GM12891 (cell line): Measurements from ENCODE around the gene HTD2.

ENCODE experiments used
- DNase-seq: peaks from one replicate; pipeline ENCODE4 v3.0.0; 2011; ENCODE audit warnings: low spot score; ENCODE audit not compliant: insufficient read length
- FAIRE-seq: peaks from 2 replicates; lab custom pipeline; 2011; peaks lifted over from hg19 to GRCh38; lab: Jason Lieb, UNC
- PAX5 ChIP-seq: IDR thresholded peaks from 2 replicates; pipeline ENCODE4 v1.6.1; 2011; ENCODE audit warnings: low read length, moderate library complexity, mild to moderate bottlenecking; ENCODE audit not compliant: insufficient read depth, severe bottlenecking
- POLR2A ChIP-seq: IDR thresholded peaks from 2 replicates; pipeline ENCODE4 v1.6.1; 2011; ENCODE audit warnings: low read depth, low read length, control low read depth
- POLR2AphosphoS5 ChIP-seq: IDR thresholded peaks from 2 replicates; pipeline ENCODE4 v1.6.1; 2011; ENCODE audit warnings: low read depth, low read length, control low read depth
- POU2F2 ChIP-seq: IDR thresholded peaks from 2 replicates; pipeline ENCODE4 v1.6.1; 2011; ENCODE audit warnings: low read depth, mild to moderate bottlenecking, control low read depth, low read length, moderate library complexity
- SPI1 ChIP-seq: IDR thresholded peaks from 2 replicates; pipeline ENCODE4 v1.6.1; 2011; ENCODE audit warnings: low read depth, low read length, control low read depth
- TAF1 ChIP-seq: IDR thresholded peaks from 2 replicates; pipeline ENCODE4 v1.6.1; 2011; ENCODE audit warnings: low read depth, low read length, control low read depth

HTD2 gene

DNA sequence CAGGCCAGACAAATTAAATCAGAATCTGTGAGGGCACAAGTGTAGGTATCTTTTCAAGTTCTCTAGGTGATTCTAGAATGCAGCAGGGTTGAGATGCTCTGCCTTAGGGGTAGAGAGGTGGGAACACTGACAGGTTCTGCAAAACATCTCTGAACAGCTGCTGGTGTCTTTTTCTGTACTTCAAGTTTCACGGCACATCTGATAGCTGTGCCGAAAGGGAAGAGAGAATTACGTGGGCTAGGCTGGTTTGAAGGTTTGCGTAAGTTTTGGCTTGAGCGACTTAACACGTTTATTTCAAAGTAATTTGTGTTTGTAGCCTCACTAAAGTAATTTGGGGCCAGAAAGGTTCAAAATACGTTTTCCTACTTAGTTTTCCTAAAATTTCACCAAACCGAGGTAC lies 48.9 kb downstream of the HTD2 start:
- TF ChIP-seq SPI1 (peak; percentile 82), PAX5 (no peak)
- no peak for DNase-seq
- peak; percentile 90 for FAIRE-seq

DNA sequence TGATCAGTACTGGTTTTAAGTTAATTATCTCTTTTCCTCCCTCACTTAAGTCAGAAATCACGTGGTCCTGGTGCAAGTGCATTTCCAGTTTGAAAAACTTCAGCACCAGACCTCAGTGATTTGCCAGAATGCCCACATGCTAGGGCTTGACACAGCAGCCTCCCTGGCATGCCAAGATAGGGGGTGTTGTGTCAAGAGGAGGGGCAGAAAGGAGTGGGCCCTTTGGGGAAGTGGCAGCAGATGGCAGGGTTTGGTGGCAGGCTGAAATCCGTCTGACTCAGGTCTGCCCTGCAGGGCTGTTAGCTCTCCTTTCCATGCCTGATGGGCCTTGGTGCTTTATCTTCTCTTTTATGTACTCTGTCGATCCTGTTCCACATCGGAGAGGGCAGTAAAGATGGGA lies 49.7 kb downstream of the HTD2 start:
- DNase-seq = no peak
- peak; percentile 82 for FAIRE-seq
- TF ChIP-seq SPI1 (peak; percentile 29), POU2F2 (no peak)

DNA sequence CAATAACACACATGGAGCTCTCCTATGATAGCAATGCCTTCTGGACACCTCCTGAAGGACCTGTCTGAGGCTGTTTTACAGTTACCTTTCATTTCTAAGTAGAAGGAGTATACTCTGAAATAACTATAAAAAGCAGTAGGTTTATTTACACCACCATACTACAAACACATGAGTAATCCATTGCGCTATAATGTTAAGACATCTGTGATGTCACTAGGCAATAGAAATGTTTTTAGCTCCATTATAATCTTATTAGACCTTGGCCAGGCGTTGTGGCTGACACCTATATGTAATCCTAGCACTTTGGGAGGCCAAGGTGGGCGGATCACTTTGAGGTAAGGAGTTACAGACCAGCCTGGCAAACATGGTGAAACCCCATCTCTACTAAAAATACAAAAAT lies 51.1 kb downstream of the HTD2 start:
- peak; percentile 28 for FAIRE-seq
- no peak for DNase-seq
- TF ChIP-seq POLR2AphosphoS5 = no peak
- no peak for TF ChIP-seq TAF1
- TF ChIP-seq POU2F2 = no peak
- no peak for TF ChIP-seq POLR2A
- no peak for TF ChIP-seq PAX5
- TF ChIP-seq SPI1 = no peak

DNA sequence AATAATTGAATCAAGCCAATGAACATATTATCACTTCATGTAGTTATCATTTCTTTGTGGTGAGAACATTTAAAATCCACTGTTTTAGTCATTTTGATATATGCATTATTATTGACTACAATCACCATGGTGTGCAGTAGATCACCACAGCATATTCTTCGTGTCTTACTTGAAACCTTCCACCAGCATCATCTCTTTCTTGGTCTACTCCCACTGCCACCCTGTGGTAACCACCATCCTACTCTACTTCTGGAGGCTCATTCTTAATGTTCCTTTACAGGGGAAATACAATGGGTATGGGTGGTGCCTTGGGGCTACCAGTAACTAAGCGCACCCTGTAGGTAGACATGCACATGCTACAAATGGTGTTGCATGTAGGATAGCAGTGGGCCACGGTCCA lies 51.8 kb downstream of the HTD2 start:
- TF ChIP-seq PAX5 (no peak), SPI1 (no peak), POLR2A (no peak), TAF1 (no peak), POU2F2 (no peak), POLR2AphosphoS5 (no peak)
- peak; percentile 61 for FAIRE-seq

DNA sequence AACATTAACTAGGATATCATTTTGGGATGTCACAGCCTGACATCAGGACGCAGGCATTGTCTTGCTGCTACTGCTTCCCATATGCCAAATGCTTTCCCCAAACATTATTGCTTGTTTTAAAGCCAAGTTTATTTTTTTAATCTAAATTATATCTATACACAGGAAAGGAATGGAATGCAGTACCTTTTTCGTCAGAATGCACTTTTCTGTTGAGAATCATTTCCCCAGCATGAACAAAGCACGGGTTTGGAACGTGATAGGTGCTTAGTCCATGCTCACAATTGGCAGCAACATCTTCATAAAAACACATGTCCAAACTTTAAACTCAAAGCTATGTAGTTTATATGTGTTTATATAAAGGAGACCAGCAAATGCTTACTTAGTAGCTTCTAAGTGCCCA lies 52.5 kb downstream of the HTD2 start:
- FAIRE-seq (no peak), DNase-seq (no peak)

More for the DNA sequence above, 51.8 kb downstream of the HTD2 start:
- no peak for DNase-seq

DNA sequence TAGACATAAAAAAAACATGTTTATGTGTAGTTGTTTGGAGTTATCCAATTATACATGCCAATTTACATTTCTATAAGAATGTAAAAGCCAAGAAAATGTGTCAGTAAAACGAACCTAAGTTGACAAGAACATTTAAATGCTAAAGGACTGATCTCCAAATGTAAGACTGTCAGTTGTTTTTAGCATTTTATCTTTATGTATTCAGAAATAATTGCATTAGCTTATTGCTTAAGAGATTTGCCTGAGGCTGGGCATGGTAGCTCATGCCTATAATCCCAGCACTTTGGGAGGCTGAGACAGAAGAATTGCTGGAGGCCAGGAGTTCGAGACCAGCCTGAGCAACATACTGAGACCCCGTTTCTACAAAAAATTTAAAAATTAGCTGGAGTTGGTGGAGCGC lies 53.3 kb downstream of the HTD2 start:
- FAIRE-seq (no peak), DNase-seq (no peak)
- TF ChIP-seq PAX5 (no peak), TAF1 (no peak), POU2F2 (no peak)

More for the DNA sequence above, 52.5 kb downstream of the HTD2 start:
- TF ChIP-seq TAF1 (no peak), SPI1 (no peak), POLR2A (no peak), POU2F2 (no peak), PAX5 (no peak), POLR2AphosphoS5 (no peak)

DNA sequence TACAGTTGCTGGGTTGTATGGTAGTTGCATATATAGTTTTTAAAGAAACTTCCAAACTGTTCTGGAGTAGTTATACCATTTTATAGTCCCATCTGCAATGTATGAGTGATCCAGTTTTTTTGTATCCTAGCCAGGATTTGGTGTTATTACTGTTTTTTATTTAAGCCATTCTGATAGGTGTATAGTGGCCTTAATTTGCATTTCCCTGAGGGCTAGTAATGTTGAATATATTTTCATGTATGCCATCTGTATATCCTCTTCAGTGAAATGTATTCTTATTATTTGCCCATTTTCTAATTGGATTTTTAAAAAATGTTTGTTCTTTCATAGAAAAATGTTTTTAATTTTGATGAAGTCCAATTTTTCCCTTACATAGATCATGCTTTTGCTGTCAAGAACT lies 55.5 kb downstream of the HTD2 start:
- DNase-seq (no peak), FAIRE-seq (no peak)
- TF ChIP-seq POLR2AphosphoS5 = no peak
- TF ChIP-seq TAF1 = no peak
- TF ChIP-seq PAX5 = no peak
- TF ChIP-seq POU2F2 = no peak
- no peak for TF ChIP-seq POLR2A
- TF ChIP-seq SPI1 = no peak

DNA sequence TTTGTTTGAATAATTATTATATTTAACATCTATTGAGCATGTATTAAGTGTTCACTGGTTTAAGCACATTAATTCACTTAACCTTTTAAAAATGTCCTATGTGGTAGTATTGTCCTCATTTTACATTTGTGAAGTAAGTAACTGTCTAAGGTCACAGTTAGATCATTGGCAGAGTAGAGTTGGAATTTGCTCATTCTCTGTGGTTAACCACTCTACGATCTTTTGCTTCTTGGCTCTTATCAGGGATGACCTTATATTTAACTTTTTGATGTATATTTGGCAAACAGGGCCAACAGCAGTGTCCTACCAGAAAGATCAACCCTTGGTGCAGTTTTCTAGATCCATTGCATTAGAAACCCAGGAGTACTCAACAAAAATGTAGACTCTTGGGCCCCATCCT lies 60.4 kb downstream of the HTD2 start:
- FAIRE-seq (peak; percentile 35), DNase-seq (no peak)
- TF ChIP-seq POLR2A = no peak
- no peak for TF ChIP-seq POLR2AphosphoS5
- no peak for TF ChIP-seq TAF1
- TF ChIP-seq SPI1 = no peak
- TF ChIP-seq POU2F2 = no peak
- no peak for TF ChIP-seq PAX5

DNA sequence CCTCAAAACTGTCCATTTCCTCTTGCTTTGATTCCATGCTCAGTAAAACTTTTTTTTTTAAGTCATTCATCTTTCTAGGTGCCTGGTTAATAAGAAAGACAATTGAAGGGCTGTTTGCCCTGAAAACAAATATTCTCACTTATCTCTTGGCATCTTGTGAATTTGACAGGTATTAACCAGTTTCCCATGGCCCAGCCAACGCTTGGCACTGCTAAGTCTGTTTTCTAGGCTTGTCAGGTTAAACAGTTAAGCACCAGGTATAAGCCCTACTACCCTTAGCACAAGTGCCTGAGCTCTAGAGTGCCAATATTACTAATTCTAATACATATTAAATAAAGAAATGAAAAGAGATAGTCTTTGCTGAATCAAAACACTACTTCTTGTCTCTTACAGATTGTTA lies 62.7 kb downstream of the HTD2 start:
- DNase-seq (no peak), FAIRE-seq (no peak)
- TF ChIP-seq POU2F2 (no peak), POLR2A (no peak), SPI1 (no peak), POLR2AphosphoS5 (no peak), TAF1 (no peak), PAX5 (no peak)
